Dermis lymphatic vessel endothelial cell (primary cell): Measurements from ENCODE around the gene FHL2. TPM values are rescaled to one million over a fixed set of nuclear protein-coding genes. Genes with fewer than 3 reads are reported as not detected.

Source experiments
- total RNA-seq: library from RNA; depleted of rRNA; stranded (reverse); fragments of >200 nt; gene quantifications from 2 replicates; pipeline ENCODE4 v1.2.1, GENCODE V29; 2014

FHL2 gene, protein sequence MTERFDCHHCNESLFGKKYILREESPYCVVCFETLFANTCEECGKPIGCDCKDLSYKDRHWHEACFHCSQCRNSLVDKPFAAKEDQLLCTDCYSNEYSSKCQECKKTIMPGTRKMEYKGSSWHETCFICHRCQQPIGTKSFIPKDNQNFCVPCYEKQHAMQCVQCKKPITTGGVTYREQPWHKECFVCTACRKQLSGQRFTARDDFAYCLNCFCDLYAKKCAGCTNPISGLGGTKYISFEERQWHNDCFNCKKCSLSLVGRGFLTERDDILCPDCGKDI
- total RNA-seq, result 15.0 and 19.1 TPM in 2 replicates

GRCh38 chr2:105398336-105399206 is at the start of gene FHL2:
TSS of gene FHL2 (minus strand) at chr2:105399051. CDS start at chr2:105386516, 12,535 bp downstream.

GRCh38 chr2:105337122-105338019 is 61.5 kb downstream of the FHL2 start, which contains the start of gene C2orf49:
TSS of gene C2orf49 (plus strand) at chr2:105337540. CDS start at chr2:105337588, 48 bp downstream.

DNA sequence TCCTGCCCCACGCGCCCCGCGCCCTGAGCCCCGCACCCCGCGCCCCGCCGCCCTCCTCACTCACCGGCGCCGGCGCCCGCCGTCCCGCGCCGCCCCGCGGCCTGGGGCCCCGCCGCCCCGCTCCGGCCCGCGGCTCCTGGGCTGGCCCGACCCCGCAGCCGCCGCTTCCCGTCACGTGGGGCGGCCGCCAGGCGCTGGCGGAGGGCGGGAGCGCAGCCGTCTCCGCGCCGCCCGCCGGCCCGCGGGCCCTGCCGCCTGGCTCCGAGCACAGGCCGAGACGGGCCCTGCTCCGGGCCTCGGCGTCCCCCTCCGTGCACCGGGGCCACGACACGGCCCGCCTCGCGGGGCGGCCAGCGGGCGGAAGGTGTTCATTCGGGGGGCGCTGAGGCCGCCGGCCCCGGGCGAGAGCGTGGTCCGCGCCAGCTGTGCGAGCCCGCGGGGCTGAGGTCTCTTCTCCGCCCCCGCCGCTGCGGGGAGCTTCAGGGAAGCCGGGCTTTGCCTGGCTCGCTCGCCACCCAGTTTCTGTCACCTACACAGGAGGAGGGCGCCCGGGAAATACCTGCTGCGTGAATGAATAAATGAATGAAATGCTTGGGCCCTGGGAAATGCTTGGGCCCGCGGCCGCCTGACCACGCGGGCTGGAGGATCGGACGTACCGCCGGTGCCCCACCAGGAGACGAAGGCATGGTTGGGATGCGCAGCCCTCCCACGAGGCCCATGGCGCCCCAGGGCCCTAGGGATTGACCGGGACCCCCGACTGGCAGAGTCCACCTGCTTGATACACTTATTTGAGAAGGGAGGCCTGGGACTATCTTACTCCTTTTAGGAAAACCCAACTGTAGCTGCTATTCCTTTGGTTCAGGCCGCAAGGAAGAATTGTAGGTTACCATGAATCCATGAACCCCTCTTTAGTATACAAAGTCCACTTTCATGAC is 69.0 kb downstream of the FHL2 start, which contains the start of gene TGFBRAP1:
Gene TGFBRAP1, minus strand, starts transcription at position 175 of the 935 bp plus-strand sequence. CDS start 21,434 bp downstream, outside the sequence.

Other genes with a start within 250 kb of the FHL2 start
- gene GPR45, start 157.3 kb downstream of the FHL2 start, total RNA-seq, result not detected in 2 replicates
- gene TGFBRAP1, start 69.3 kb downstream of the FHL2 start, total RNA-seq, result 45.5 and 61.4 TPM in 2 replicates
- gene C2orf49, start 61.5 kb downstream of the FHL2 start, total RNA-seq, result 13.3 and 20.1 TPM in 2 replicates